ENCODE results near the gene ZNF627.

GRCh38 chr19:11611730-11612129, 14.4 kb downstream of the ZNF627 start:
- TF ChIP-seq CEBPB (IDR thresholded peaks at IDR 0.05; ENCODE audit: low read depth, low read length) (no peak), POLR2A (IDR thresholded peaks at IDR 0.05; ENCODE audit: control extremely low read depth in 1 of 2, low read depth in 2 of 2, low read length in 2 of 2) (no peak), POLR2AphosphoS5 (IDR thresholded peaks at IDR 0.05; ENCODE audit: low read depth, low read length) (no peak), MAX (IDR thresholded peaks at IDR 0.05) (no peak), ASH2L (IDR thresholded peaks at IDR 0.05; ENCODE audit: low read length) (no peak), NRF1 (IDR thresholded peaks at IDR 0.05; ENCODE audit: low read depth, low read length) (no peak), CREB1 (IDR thresholded peaks at IDR 0.05) (no peak)
- TF ChIP-seq, protein P1, sequence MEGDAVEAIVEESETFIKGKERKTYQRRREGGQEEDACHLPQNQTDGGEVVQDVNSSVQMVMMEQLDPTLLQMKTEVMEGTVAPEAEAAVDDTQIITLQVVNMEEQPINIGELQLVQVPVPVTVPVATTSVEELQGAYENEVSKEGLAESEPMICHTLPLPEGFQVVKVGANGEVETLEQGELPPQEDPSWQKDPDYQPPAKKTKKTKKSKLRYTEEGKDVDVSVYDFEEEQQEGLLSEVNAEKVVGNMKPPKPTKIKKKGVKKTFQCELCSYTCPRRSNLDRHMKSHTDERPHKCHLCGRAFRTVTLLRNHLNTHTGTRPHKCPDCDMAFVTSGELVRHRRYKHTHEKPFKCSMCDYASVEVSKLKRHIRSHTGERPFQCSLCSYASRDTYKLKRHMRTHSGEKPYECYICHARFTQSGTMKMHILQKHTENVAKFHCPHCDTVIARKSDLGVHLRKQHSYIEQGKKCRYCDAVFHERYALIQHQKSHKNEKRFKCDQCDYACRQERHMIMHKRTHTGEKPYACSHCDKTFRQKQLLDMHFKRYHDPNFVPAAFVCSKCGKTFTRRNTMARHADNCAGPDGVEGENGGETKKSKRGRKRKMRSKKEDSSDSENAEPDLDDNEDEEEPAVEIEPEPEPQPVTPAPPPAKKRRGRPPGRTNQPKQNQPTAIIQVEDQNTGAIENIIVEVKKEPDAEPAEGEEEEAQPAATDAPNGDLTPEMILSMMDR (IDR thresholded peaks at IDR 0.05; ENCODE audit: control extremely low read depth in 1 of 3, insufficient read depth in 1 of 3, low read depth in 1 of 3, low read length in 3 of 3): no peak
- TF ChIP-seq, protein P2, sequence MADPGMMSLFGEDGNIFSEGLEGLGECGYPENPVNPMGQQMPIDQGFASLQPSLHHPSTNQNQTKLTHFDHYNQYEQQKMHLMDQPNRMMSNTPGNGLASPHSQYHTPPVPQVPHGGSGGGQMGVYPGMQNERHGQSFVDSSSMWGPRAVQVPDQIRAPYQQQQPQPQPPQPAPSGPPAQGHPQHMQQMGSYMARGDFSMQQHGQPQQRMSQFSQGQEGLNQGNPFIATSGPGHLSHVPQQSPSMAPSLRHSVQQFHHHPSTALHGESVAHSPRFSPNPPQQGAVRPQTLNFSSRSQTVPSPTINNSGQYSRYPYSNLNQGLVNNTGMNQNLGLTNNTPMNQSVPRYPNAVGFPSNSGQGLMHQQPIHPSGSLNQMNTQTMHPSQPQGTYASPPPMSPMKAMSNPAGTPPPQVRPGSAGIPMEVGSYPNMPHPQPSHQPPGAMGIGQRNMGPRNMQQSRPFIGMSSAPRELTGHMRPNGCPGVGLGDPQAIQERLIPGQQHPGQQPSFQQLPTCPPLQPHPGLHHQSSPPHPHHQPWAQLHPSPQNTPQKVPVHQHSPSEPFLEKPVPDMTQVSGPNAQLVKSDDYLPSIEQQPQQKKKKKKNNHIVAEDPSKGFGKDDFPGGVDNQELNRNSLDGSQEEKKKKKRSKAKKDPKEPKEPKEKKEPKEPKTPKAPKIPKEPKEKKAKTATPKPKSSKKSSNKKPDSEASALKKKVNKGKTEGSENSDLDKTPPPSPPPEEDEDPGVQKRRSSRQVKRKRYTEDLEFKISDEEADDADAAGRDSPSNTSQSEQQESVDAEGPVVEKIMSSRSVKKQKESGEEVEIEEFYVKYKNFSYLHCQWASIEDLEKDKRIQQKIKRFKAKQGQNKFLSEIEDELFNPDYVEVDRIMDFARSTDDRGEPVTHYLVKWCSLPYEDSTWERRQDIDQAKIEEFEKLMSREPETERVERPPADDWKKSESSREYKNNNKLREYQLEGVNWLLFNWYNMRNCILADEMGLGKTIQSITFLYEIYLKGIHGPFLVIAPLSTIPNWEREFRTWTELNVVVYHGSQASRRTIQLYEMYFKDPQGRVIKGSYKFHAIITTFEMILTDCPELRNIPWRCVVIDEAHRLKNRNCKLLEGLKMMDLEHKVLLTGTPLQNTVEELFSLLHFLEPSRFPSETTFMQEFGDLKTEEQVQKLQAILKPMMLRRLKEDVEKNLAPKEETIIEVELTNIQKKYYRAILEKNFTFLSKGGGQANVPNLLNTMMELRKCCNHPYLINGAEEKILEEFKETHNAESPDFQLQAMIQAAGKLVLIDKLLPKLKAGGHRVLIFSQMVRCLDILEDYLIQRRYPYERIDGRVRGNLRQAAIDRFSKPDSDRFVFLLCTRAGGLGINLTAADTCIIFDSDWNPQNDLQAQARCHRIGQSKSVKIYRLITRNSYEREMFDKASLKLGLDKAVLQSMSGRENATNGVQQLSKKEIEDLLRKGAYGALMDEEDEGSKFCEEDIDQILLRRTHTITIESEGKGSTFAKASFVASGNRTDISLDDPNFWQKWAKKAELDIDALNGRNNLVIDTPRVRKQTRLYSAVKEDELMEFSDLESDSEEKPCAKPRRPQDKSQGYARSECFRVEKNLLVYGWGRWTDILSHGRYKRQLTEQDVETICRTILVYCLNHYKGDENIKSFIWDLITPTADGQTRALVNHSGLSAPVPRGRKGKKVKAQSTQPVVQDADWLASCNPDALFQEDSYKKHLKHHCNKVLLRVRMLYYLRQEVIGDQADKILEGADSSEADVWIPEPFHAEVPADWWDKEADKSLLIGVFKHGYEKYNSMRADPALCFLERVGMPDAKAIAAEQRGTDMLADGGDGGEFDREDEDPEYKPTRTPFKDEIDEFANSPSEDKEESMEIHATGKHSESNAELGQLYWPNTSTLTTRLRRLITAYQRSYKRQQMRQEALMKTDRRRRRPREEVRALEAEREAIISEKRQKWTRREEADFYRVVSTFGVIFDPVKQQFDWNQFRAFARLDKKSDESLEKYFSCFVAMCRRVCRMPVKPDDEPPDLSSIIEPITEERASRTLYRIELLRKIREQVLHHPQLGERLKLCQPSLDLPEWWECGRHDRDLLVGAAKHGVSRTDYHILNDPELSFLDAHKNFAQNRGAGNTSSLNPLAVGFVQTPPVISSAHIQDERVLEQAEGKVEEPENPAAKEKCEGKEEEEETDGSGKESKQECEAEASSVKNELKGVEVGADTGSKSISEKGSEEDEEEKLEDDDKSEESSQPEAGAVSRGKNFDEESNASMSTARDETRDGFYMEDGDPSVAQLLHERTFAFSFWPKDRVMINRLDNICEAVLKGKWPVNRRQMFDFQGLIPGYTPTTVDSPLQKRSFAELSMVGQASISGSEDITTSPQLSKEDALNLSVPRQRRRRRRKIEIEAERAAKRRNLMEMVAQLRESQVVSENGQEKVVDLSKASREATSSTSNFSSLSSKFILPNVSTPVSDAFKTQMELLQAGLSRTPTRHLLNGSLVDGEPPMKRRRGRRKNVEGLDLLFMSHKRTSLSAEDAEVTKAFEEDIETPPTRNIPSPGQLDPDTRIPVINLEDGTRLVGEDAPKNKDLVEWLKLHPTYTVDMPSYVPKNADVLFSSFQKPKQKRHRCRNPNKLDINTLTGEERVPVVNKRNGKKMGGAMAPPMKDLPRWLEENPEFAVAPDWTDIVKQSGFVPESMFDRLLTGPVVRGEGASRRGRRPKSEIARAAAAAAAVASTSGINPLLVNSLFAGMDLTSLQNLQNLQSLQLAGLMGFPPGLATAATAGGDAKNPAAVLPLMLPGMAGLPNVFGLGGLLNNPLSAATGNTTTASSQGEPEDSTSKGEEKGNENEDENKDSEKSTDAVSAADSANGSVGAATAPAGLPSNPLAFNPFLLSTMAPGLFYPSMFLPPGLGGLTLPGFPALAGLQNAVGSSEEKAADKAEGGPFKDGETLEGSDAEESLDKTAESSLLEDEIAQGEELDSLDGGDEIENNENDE (IDR thresholded peaks at IDR 0.05; ENCODE audit: insufficient replicate concordance, low read length): no peak
